Astrocyte of the cerebellum (primary cell): ENCODE data around the gene PTPRM.

ENCODE experiments used
- DNase-seq: peaks from one replicate; pipeline ENCODE4 v3.0.0-alpha.2; 2011; ENCODE audit warnings: low read depth
- H3K4me3 ChIP-seq: 2 replicates; pipeline ENCODE4 v1.5.1; 2011; ENCODE audit warnings: mild to moderate bottlenecking, low read depth, low read length, moderate library complexity
- CTCF ChIP-seq: IDR thresholded peaks from 2 replicates; pipeline ENCODE4 v1.5.1; 2012; ENCODE audit warnings: low read length, low read depth, moderate library complexity, mild to moderate bottlenecking; ENCODE audit errors: missing control alignments
- in situ Hi-C: cut with HindIII; loops from 2 replicates; pipeline ENCODE4 v1.10.0; 2017; ENCODE audit warnings: low sequenced_read_pairs

The PTPRM gene

GRCh38 chr18:7601936-7602335, 34.8 kb downstream of the PTPRM start:
- in situ Hi-C loops: no loop called here

GRCh38 chr18:7603259-7604000, 36.3 kb downstream of the PTPRM start:
- in situ Hi-C loops: no loop called here
- no peak for DNase-seq
- H3K4me3 ChIP-seq: no peak overlapping the region
- no peak for TF ChIP-seq CTCF

More at GRCh38 chr18:7601936-7602335, 34.8 kb downstream of the PTPRM start:
- no peak overlapping the region for H3K4me3 ChIP-seq
- no peak for DNase-seq
- TF ChIP-seq CTCF: no peak

DNA sequence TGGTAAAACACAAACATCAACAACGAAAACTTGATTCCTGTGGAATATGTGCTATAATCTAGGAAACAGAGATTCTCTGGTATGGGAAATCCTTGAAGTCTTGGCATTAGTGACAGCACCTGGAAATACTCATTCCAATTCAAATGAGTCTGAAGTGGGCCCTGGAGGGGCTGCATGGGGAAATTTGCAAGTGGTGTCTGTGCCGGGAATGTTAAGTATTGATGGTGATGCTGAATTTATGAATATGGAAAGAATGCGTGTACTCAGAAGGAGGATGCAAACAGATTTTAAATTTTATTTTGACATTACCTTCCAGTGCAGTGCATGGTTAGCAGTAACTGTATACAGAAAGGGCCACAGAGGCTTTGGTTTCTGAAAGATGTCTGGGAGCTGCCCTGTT, 37.2 kb downstream of the PTPRM start:
- in situ Hi-C loops: no loop called here
- TF ChIP-seq CTCF: no peak

DNA sequence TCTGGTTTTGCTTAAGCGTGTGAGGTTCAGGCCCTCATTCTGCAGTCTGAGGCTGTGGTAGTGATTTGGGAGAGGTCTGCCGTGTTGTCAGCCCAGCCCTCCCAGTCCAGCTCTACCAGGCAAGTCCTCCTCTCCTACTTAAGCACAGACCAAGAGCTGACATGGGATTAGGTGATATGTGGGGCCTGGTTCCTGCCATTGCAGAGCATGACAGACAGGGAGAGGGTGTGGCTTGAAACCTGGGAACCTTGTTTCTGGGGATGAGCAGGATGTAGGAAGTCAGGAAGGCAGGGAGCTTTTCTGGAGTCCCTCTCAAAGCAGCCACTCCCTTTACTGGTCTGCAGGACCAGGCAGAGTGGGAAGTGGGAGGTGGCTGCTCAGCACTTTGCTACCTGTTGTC, 38.6 kb downstream of the PTPRM start:
- in situ Hi-C loops: no loop called here
- DNase-seq: no peak
- no peak overlapping the region for H3K4me3 ChIP-seq
- no peak for TF ChIP-seq CTCF

More for the DNA sequence above, 37.2 kb downstream of the PTPRM start:
- no peak overlapping the region for H3K4me3 ChIP-seq
- no peak for DNase-seq

DNA sequence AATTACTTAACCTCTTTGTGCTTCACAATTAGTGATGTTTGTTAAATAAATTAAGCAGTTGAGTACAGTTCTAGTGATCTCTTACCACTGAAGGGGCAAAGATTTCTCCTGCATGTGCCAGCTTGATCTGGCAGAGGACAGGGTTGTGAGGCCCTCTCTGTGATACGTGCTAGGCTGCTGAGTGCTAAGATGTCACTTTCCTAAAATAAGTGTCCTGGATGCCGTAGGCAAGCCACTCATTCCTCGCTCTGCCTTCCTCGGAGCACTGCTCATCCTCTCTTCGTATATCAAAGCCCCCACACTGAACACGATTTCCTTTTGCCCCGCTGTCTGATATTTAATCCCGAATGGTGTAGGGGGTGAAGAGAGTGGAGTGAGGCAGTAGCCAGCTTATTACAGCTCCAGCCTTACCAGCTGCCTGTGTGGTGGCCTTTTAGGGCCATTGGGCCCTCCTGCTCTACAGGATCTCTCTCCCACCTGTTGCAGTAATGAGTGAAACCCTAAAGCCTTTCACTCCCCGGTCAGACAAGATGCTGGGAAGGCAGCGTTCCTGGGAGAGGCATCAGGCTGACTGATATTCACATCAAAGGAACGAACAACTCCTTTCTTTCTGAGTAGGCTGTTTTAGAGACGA, 40.5 kb downstream of the PTPRM start:
- no peak for TF ChIP-seq CTCF
- H3K4me3 ChIP-seq: no peak overlapping the region
- in situ Hi-C loops: no loop called here
- no peak for DNase-seq

DNA sequence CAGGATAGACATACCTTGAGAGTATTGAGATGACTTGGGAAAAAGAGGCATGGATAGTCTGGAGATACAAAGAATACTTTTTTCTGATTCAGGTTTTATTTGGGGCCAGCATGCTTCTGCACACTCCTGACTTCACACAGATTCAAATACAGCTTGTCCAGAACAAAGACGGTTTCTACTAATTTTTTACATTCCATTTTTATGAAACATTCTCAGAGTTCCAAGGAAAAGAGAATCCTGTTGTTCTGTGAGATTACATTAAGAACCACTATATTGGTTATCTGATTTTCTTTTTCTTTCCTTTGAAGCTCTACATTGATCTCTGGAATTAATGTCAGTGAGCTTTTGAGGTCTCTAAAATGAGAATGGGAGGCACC, 41.0 kb downstream of the PTPRM start:
- no peak for DNase-seq
- no peak for TF ChIP-seq CTCF
- H3K4me3 ChIP-seq: no peak overlapping the region
- in situ Hi-C loops: no loop called here
